ENCODE data around the gene FGF14.

The FGF14 gene

GRCh38 chr13:102401766-102402165 is at the start of gene FGF14:
TSS of gene FGF14 (minus strand) at chr13:102402048.
- Histone ChIP-seq H3K4me3 (ENCODE audit: low read depth in 1 of 2, low read length in 2 of 2) (peak within 1 kb of the TSS; percentile 45 to 57), H3K9me3 (ENCODE audit: control insufficient read depth in 1 of 2, low read length in 2 of 2) (no peaks in the 10 kb centered on the region), H3K27me3 (ENCODE audit: control insufficient read depth in 1 of 2, insufficient read depth in 2 of 2, low read length in 2 of 2) (peaks cover 26 to 37% of the 10 kb centered on the region in 2 donors), H3K9ac (ENCODE audit: low read depth in 1 of 2, low read length in 2 of 2) (no peak within 1 kb of the TSS), H3K36me3 (ENCODE audit: control insufficient read depth in 1 of 2, insufficient read depth in 2 of 2, low read length in 2 of 2) (no peaks in the 10 kb centered on the region), H3K27ac (ENCODE audit: low read depth, low read length) (no peak within 1 kb of the TSS), H3K4me1 (ENCODE audit: control insufficient read depth in 1 of 2, insufficient read depth in 2 of 2, low read length in 2 of 2) (peaks cover 0 to 10% of the 10 kb centered on the region in 2 donors)

GRCh38 chr13:102443249-102443648 is 41.4 kb upstream of the FGF14 start:
- Histone ChIP-seq H3K9ac (ENCODE audit: low read depth in 1 of 2, low read length in 2 of 2) (no peak overlapping the region), H3K9me3 (ENCODE audit: control insufficient read depth in 1 of 2, low read length in 2 of 2) (no peaks in the 10 kb centered on the region), H3K4me3 (ENCODE audit: low read depth in 1 of 2, low read length in 2 of 2) (no peak overlapping the region), H3K4me1 (ENCODE audit: control insufficient read depth in 1 of 2, insufficient read depth in 2 of 2, low read length in 2 of 2) (no peaks in the 10 kb centered on the region), H3K27me3 (ENCODE audit: control insufficient read depth in 1 of 2, insufficient read depth in 2 of 2, low read length in 2 of 2) (no peaks in the 10 kb centered on the region), H3K36me3 (ENCODE audit: control insufficient read depth in 1 of 2, insufficient read depth in 2 of 2, low read length in 2 of 2) (no peaks in the 10 kb centered on the region), H3K27ac (ENCODE audit: low read depth, low read length) (no peak overlapping the region)

- H3K9me3 ChIP-seq (ENCODE audit: control insufficient read depth in 1 of 2, low read length in 2 of 2) = no peaks in the 10 kb centered on the region
- no peaks in the 10 kb centered on the region for H3K4me1 ChIP-seq (ENCODE audit: control insufficient read depth in 1 of 2, insufficient read depth in 2 of 2, low read length in 2 of 2)
- no peaks in the 10 kb centered on the region for H3K36me3 ChIP-seq (ENCODE audit: control insufficient read depth in 1 of 2, insufficient read depth in 2 of 2, low read length in 2 of 2)
- H3K27ac ChIP-seq (ENCODE audit: low read depth, low read length) = no peak overlapping the region
- H3K4me3 ChIP-seq (ENCODE audit: low read depth in 1 of 2, low read length in 2 of 2) = no peak overlapping the region
- no peak overlapping the region for H3K9ac ChIP-seq (ENCODE audit: low read depth in 1 of 2, low read length in 2 of 2)
- no peaks in the 10 kb centered on the region for H3K27me3 ChIP-seq (ENCODE audit: control insufficient read depth in 1 of 2, insufficient read depth in 2 of 2, low read length in 2 of 2)
Measured at GRCh38 chr13:102441085-102441484, 39.2 kb upstream of the FGF14 start.

GRCh38 chr13:102440259-102440936 is 38.5 kb upstream of the FGF14 start:
- H3K4me3 ChIP-seq (ENCODE audit: low read depth in 1 of 2, low read length in 2 of 2) = no peak overlapping the region
- no peak overlapping the region for H3K27ac ChIP-seq (ENCODE audit: low read depth, low read length)

DNA sequence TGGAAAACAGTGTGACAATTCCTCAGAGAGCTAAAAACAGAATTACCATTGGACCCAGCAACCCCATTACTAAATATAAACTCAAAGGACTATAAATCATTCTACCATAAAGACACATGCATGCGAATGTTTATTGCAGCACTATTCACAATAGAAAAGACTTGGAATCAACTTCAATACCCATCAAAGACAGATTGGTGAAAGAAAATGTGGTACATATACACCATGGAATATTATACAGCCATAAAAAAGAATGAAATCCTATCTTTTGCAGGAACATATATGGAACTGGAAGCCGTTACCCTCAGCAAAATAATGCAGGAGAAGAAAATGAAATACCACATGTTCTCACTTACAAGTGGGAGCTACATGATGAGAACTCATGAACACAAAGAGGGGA is 20.8 kb upstream of the FGF14 start:
- Histone ChIP-seq H3K9me3 (ENCODE audit: control insufficient read depth in 1 of 2, low read length in 2 of 2) (peaks cover 3 to 4% of the 10 kb centered on the region in 2 donors), H3K4me3 (ENCODE audit: low read depth in 1 of 2, low read length in 2 of 2) (no peak overlapping the region), H3K27me3 (ENCODE audit: control insufficient read depth in 1 of 2, insufficient read depth in 2 of 2, low read length in 2 of 2) (no peaks in the 10 kb centered on the region), H3K27ac (ENCODE audit: low read depth, low read length) (no peak overlapping the region), H3K9ac (ENCODE audit: low read depth in 1 of 2, low read length in 2 of 2) (no peak overlapping the region), H3K4me1 (ENCODE audit: control insufficient read depth in 1 of 2, insufficient read depth in 2 of 2, low read length in 2 of 2) (no peaks in the 10 kb centered on the region), H3K36me3 (ENCODE audit: control insufficient read depth in 1 of 2, insufficient read depth in 2 of 2, low read length in 2 of 2) (no peaks in the 10 kb centered on the region)

More at GRCh38 chr13:102440259-102440936, 38.5 kb upstream of the FGF14 start:
- H3K9me3 ChIP-seq (ENCODE audit: control insufficient read depth in 1 of 2, low read length in 2 of 2) = no peaks in the 10 kb centered on the region
- H3K36me3 ChIP-seq (ENCODE audit: control insufficient read depth in 1 of 2, insufficient read depth in 2 of 2, low read length in 2 of 2) = no peaks in the 10 kb centered on the region
- H3K27me3 ChIP-seq (ENCODE audit: control insufficient read depth in 1 of 2, insufficient read depth in 2 of 2, low read length in 2 of 2) = no peaks in the 10 kb centered on the region
- no peak overlapping the region for H3K9ac ChIP-seq (ENCODE audit: low read depth in 1 of 2, low read length in 2 of 2)
- H3K4me1 ChIP-seq (ENCODE audit: control insufficient read depth in 1 of 2, insufficient read depth in 2 of 2, low read length in 2 of 2) = no peaks in the 10 kb centered on the region

GRCh38 chr13:102405499-102406100 is 3.8 kb upstream of the FGF14 start:
- peaks cover 0 to 6% of the 10 kb centered on the region in 2 donors for H3K4me1 ChIP-seq (ENCODE audit: control insufficient read depth in 1 of 2, insufficient read depth in 2 of 2, low read length in 2 of 2)
- no peak overlapping the region for H3K27ac ChIP-seq (ENCODE audit: low read depth, low read length)
- H3K4me3 ChIP-seq (ENCODE audit: low read depth in 1 of 2, low read length in 2 of 2) = no peak overlapping the region
- H3K9ac ChIP-seq (ENCODE audit: low read depth in 1 of 2, low read length in 2 of 2) = no peak overlapping the region
- peaks cover 12 to 24% of the 10 kb centered on the region in 2 donors for H3K27me3 ChIP-seq (ENCODE audit: control insufficient read depth in 1 of 2, insufficient read depth in 2 of 2, low read length in 2 of 2)
- H3K36me3 ChIP-seq (ENCODE audit: control insufficient read depth in 1 of 2, insufficient read depth in 2 of 2, low read length in 2 of 2) = no peaks in the 10 kb centered on the region
- no peaks in the 10 kb centered on the region for H3K9me3 ChIP-seq (ENCODE audit: control insufficient read depth in 1 of 2, low read length in 2 of 2)

DNA sequence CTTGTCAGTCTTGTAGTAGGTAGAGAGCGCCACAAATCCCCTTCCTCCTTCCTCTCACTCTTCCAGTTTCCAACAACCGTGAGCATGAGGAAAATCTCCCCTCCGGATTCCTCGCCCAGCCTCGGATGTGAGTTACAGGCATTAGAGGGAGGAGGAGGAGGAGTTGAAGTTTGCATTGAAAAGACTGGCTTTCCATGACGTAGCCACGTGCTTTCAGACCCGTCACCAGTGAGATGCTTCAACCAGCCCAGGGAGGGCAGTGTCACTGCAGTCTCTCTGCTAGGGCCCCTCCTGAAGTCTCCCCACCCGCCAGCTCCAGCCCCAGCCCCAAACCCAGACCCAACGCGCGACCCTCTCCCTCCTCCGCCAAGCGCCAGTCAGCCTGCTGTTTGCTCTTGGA is 442 bp upstream of the FGF14 start:
- Histone ChIP-seq H3K4me1 (ENCODE audit: control insufficient read depth in 1 of 2, insufficient read depth in 2 of 2, low read length in 2 of 2) (peaks cover 0 to 10% of the 10 kb centered on the region in 2 donors), H3K36me3 (ENCODE audit: control insufficient read depth in 1 of 2, insufficient read depth in 2 of 2, low read length in 2 of 2) (no peaks in the 10 kb centered on the region), H3K9me3 (ENCODE audit: control insufficient read depth in 1 of 2, low read length in 2 of 2) (no peaks in the 10 kb centered on the region), H3K27me3 (ENCODE audit: control insufficient read depth in 1 of 2, insufficient read depth in 2 of 2, low read length in 2 of 2) (peaks cover 26 to 37% of the 10 kb centered on the region in 2 donors), H3K9ac (ENCODE audit: low read depth in 1 of 2, low read length in 2 of 2) (no peak overlapping the region), H3K27ac (ENCODE audit: low read depth, low read length) (no peak overlapping the region), H3K4me3 (ENCODE audit: low read depth in 1 of 2, low read length in 2 of 2) (peak overlapping the region in 1 of 2 donors; percentile 33)

DNA sequence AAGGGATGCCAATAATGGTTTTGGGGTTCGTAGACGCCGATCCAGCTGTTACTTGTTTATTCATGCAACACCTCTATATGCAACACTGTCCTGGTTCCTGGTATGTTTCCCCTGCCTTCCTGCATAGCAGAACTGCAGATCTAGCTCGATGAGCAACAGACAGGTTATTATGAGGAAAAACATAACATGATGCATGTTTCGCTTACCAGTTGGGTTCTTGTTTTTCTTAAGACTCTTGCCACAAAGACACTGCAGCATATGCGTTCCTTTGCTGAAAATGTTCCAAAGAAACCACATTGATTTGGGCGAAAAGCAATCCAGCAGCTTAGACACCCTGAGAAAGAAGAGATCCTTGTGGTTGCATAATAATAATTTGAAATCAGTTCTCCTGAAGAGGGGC is 583 bp downstream of the FGF14 start:
- Histone ChIP-seq H3K9me3 (ENCODE audit: control insufficient read depth in 1 of 2, low read length in 2 of 2) (no peaks in the 10 kb centered on the region), H3K4me1 (ENCODE audit: control insufficient read depth in 1 of 2, insufficient read depth in 2 of 2, low read length in 2 of 2) (peaks cover 0 to 10% of the 10 kb centered on the region in 2 donors), H3K9ac (ENCODE audit: low read depth in 1 of 2, low read length in 2 of 2) (no peak overlapping the region), H3K36me3 (ENCODE audit: control insufficient read depth in 1 of 2, insufficient read depth in 2 of 2, low read length in 2 of 2) (no peaks in the 10 kb centered on the region), H3K27ac (ENCODE audit: low read depth, low read length) (no peak overlapping the region), H3K27me3 (ENCODE audit: control insufficient read depth in 1 of 2, insufficient read depth in 2 of 2, low read length in 2 of 2) (peaks cover 26 to 37% of the 10 kb centered on the region in 2 donors), H3K4me3 (ENCODE audit: low read depth in 1 of 2, low read length in 2 of 2) (peak overlapping the region; percentile 45 to 57)

DNA sequence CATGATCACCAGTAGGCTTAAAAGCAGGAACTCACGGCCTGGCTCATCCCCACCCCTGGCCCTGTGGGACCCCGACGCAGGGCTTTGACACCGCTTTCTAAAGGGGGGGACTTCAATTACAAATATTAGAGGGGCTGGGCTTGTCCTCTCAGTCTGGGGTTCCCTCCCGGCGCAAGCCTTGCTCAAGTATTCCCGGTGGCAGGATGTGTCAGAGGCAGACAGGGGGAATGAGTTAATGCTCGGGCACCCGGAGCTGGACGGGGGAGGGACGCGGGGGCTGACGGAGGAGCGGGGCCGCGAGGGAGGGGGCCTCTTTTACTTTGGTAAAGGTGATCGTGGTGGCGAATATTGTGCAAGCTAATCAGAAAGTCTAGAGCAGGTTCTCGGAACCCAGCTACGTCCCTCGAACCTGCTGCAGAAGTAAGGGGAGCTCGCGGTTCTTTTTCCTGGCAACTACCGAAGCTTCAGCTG is 1.1 kb downstream of the FGF14 start:
- no peaks in the 10 kb centered on the region for H3K36me3 ChIP-seq (ENCODE audit: control insufficient read depth in 1 of 2, insufficient read depth in 2 of 2, low read length in 2 of 2)
- no peak overlapping the region for H3K27ac ChIP-seq (ENCODE audit: low read depth, low read length)
- peaks cover 26 to 37% of the 10 kb centered on the region in 2 donors for H3K27me3 ChIP-seq (ENCODE audit: control insufficient read depth in 1 of 2, insufficient read depth in 2 of 2, low read length in 2 of 2)
- H3K4me1 ChIP-seq (ENCODE audit: control insufficient read depth in 1 of 2, insufficient read depth in 2 of 2, low read length in 2 of 2) = peaks cover 0 to 10% of the 10 kb centered on the region in 2 donors
- no peaks in the 10 kb centered on the region for H3K9me3 ChIP-seq (ENCODE audit: control insufficient read depth in 1 of 2, low read length in 2 of 2)
- peak overlapping the region; percentile 45 to 57 for H3K4me3 ChIP-seq (ENCODE audit: low read depth in 1 of 2, low read length in 2 of 2)
- no peak overlapping the region for H3K9ac ChIP-seq (ENCODE audit: low read depth in 1 of 2, low read length in 2 of 2)

DNA sequence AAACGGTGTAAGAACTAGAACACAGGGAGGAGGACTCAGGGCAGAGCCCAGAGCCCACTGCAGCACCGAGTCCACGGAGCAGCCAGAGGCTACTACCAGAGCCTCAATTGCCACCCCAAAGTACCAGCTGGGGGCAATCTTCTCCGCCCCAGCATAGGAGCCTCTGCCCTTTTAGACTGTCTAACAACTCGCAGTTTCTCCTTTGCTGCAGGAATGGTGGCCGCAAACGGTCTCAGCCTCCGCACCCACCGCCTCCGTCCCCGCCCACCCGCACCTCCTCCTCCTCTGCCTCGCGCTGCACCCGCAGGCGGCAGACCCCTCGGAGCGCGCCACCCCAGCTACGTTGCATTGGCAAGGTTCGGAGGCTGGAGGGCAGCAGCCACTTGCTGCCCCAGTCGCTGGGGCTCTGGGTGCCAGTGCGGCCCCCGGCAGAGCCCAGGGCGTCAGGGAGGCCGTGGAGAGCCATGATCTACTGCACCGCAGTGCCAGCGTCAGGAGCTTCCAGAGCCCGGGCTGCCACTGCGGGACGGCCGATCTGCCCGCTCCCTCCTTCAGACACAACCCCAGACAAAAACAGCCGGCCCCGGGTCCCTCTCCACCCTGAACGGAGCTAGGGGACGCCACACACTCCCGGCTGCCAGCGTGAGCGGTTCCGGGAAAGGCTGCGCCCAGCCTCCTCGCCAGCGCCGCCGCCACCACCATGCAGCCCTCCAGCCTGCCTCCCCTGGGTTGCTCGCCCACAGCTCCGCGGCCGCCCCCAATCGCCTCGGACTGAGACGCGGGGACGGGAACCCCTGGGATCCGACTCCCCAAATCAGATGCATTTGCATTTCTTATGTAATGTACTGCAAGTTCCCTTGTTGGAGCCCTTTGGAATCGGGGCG is 1.8 kb downstream of the FGF14 start:
- Histone ChIP-seq H3K9ac (ENCODE audit: low read depth in 1 of 2, low read length in 2 of 2) (no peak overlapping the region), H3K27me3 (ENCODE audit: control insufficient read depth in 1 of 2, insufficient read depth in 2 of 2, low read length in 2 of 2) (peaks cover 26 to 37% of the 10 kb centered on the region in 2 donors), H3K4me3 (ENCODE audit: low read depth in 1 of 2, low read length in 2 of 2) (peak overlapping the region; percentile 45 to 57), H3K4me1 (ENCODE audit: control insufficient read depth in 1 of 2, insufficient read depth in 2 of 2, low read length in 2 of 2) (peaks cover 0 to 10% of the 10 kb centered on the region in 2 donors), H3K9me3 (ENCODE audit: control insufficient read depth in 1 of 2, low read length in 2 of 2) (no peaks in the 10 kb centered on the region), H3K27ac (ENCODE audit: low read depth, low read length) (no peak overlapping the region), H3K36me3 (ENCODE audit: control insufficient read depth in 1 of 2, insufficient read depth in 2 of 2, low read length in 2 of 2) (no peaks in the 10 kb centered on the region)
